Gastroesophageal sphincter (tissue), 4 donors: ENCODE results near the gene SLC8A2. TPM values are rescaled to one million over a fixed set of nuclear protein-coding genes. Genes with fewer than 3 reads are reported as not detected.

Source experiments
- ATAC-seq: fragments of 150-250 bp; one replicate; pipeline ENCODE4 v1.9.1; 2016; ENCODE audit warnings: mild to moderate bottlenecking, moderate library complexity
- H3K27ac ChIP-seq, 4 donors: fragments of 200-600 bp; sonication (generic) in 3 of 4; 1 replicate in 3 of 4; 2 replicates in 1 of 4; pipeline ENCODE4 v1.5.1; 2016 to 2019
- H3K27me3 ChIP-seq: fragments of 200-600 bp; sonication (generic); one replicate; pipeline ENCODE4 v1.5.1; 2019
- H3K36me3 ChIP-seq, 2 donors: fragments of 200-600 bp; sonication (generic); one replicate each; pipeline ENCODE4 v1.5.1; 2019; ENCODE audit warnings: control low read depth in 1 of 2
- H3K4me1 ChIP-seq, 3 donors: fragments of 200-600 bp; sonication (generic); 1 replicate in 2 of 3; 2 replicates in 1 of 3; pipeline ENCODE4 v1.5.1; 2016 to 2019; ENCODE audit warnings: control low read depth in 2 of 3
- H3K4me3 ChIP-seq, 2 donors: fragments of 200-600 bp; sonication (generic); one replicate each; pipeline ENCODE4 v1.5.1; 2019; ENCODE audit warnings: mild to moderate bottlenecking in 1 of 2, moderate library complexity in 1 of 2
- H3K9me3 ChIP-seq, 3 donors: fragments of 200-600 bp; sonication (generic); one replicate each; pipeline ENCODE4 v1.5.1; 2017 to 2019; ENCODE audit warnings: control low read depth in 2 of 3
- CTCF ChIP-seq, 4 experiments: fragments of 200-600 bp in 2 of 4; fragments of 450-650 bp in 2 of 4; sonication (generic) in 1 of 4; IDR thresholded peaks; one replicate each; pipeline ENCODE4 v1.5.1; 2017 to 2019; ENCODE audit warnings: antibody characterized with exemption in 4 of 4, mild to moderate bottlenecking in 2 of 4, moderate library complexity in 2 of 4
- EP300 ChIP-seq: sonication (generic); formaldehyde crosslinking; IDR thresholded peaks from one replicate; pipeline ENCODE4 v1.6.1; 2017; ENCODE audit warnings: antibody characterized with exemption, mild to moderate bottlenecking
- POLR2A ChIP-seq, 2 donors: fragments of 450-650 bp; IDR thresholded peaks; one replicate each; pipeline ENCODE4 v1.6.1; 2017; ENCODE audit warnings: antibody characterized with exemption in 2 of 2, mild to moderate bottlenecking in 2 of 2, moderate library complexity in 1 of 2
- POLR2AphosphoS5 ChIP-seq: sonication (generic); formaldehyde crosslinking; IDR thresholded peaks from one replicate; pipeline ENCODE4 v1.6.1; 2017; ENCODE audit warnings: antibody characterized with exemption
- WGBS, 2 donors: methylation state at CpG; one replicate each; pipeline ENCODE4 v1.1.5; 2018; ENCODE audit warnings: low coverage in 1 of 2; 5-methylcytosine and 5-hydroxymethylcytosine counted together
- total RNA-seq, 4 donors: library from RNA; depleted of rRNA; stranded (reverse); fragments of >200 nt; gene quantifications; one replicate each; pipeline ENCODE4 v1.1.0, GENCODE V29; 2016

The SLC8A2 gene
- total RNA-seq, 4 donors from 2014 or later, result 6.5 to 19.9 (median 9.5) TPM

- H3K4me3 ChIP-seq, result peak overlapping the region in 1 of 2 donors; percentile 12
- TF ChIP-seq EP300 (no peak), CTCF (IDR thresholded peaks at IDR 0.05) (peak in 3 of 4 experiments; percentile 37 to 47 (median 44))
- no peaks in the 10 kb centered on the region for H3K36me3 ChIP-seq
- 5 to 24% methylated on average over 4 to 9 of the region's 69 CpGs for WGBS, 2 donors
- peak; percentile 15 for ATAC-seq
- H3K27me3 ChIP-seq, result peaks cover 66% of the 10 kb centered on the region
- no peak overlapping the region for H3K27ac ChIP-seq
- H3K9me3 ChIP-seq, result no peaks in the 10 kb centered on the region
- H3K4me1 ChIP-seq, result peaks cover 0 to 42% (median 21%) of the 10 kb centered on the region in 3 donors
These were observed 41.5 kb downstream of the SLC8A2 start for GRCh38 chr19:47430041-47430802.

- Histone ChIP-seq H3K4me3 (no peak overlapping the region), H3K9me3 (no peaks in the 10 kb centered on the region), H3K36me3 (no peaks in the 10 kb centered on the region), H3K4me1 (peaks cover 0 to 42% (median 21%) of the 10 kb centered on the region in 3 donors), H3K27me3 (peaks cover 66% of the 10 kb centered on the region), H3K27ac (no peak overlapping the region)
- TF ChIP-seq POLR2A (IDR thresholded peaks at IDR 0.05) (no peak), CTCF (IDR thresholded peaks at IDR 0.05) (no peak), POLR2AphosphoS5 (no peak), EP300 (no peak)
- no CpG with 5 or more reads among the region's 20 CpGs for WGBS, 2 donors
- no peak for ATAC-seq
These were observed 42.4 kb downstream of the SLC8A2 start for GRCh38 chr19:47429140-47429793.

GRCh38 chr19:47428177-47428894, 43.4 kb downstream of the SLC8A2 start:
- peak overlapping the region in 1 of 2 donors; percentile 7 for H3K4me3 ChIP-seq
- peaks cover 72% of the 10 kb centered on the region for H3K27me3 ChIP-seq
- H3K27ac ChIP-seq, result peak overlapping the region in 3 of 4 donors; percentile 65 to 71 (median 66)
- no peaks in the 10 kb centered on the region for H3K9me3 ChIP-seq
- WGBS, 2 donors, result 2% methylated on average over 9 to 26 of the region's 27 CpGs
- H3K4me1 ChIP-seq, result peaks cover 0 to 39% (median 21%) of the 10 kb centered on the region in 3 donors
- ATAC-seq, result peak; percentile 91
- TF ChIP-seq POLR2AphosphoS5, result no peak
- TF ChIP-seq CTCF (IDR thresholded peaks at IDR 0.05), result no peak
- TF ChIP-seq POLR2A (IDR thresholded peaks at IDR 0.05), result no peak
- TF ChIP-seq EP300, result no peak
- no peaks in the 10 kb centered on the region for H3K36me3 ChIP-seq

GRCh38 chr19:47427241-47428176, 44.2 kb downstream of the SLC8A2 start:
- Histone ChIP-seq H3K4me1 (peaks cover 0 to 36% (median 21%) of the 10 kb centered on the region in 3 donors), H3K27ac (peak overlapping the region in 3 of 4 donors; percentile 65 to 71 (median 66)), H3K9me3 (no peaks in the 10 kb centered on the region), H3K27me3 (peaks cover 77% of the 10 kb centered on the region), H3K36me3 (no peaks in the 10 kb centered on the region), H3K4me3 (peak overlapping the region in 1 of 2 donors; percentile 7)
- TF ChIP-seq POLR2AphosphoS5, result no peak
- TF ChIP-seq CTCF (IDR thresholded peaks at IDR 0.05), result peak in 3 of 4 experiments; percentile 76 to 87 (median 86)
- peak; percentile 48 for ATAC-seq
- 2% methylated on average over 10 to 12 of the region's 17 CpGs for WGBS, 2 donors
